IMR-90 (cell line): Measurements from ENCODE around the gene ALDH1B1. TPM values are rescaled to one million over a fixed set of nuclear protein-coding genes. Genes with fewer than 3 reads are reported as not detected.

ENCODE experiments used
- ATAC-seq: fragments of 200-7000 bp; cut with Tn5 transposase; 2 replicates; pipeline ENCODE4 v1.9.1; 2020; ENCODE audit warnings: low read depth, mild to moderate bottlenecking, moderate library complexity
- BruUV-seq: library from RNA; stranded (reverse); fragments of 400-500 nt; replicated peaks from 2 replicates; lab custom pipeline; 2021; lab: Mats Ljungman, UMichigan
- CTCF ChIA-PET: fragments of 300-600 bp; formaldehyde crosslinking; extraction: SDS; loops from one replicate; lab custom pipeline; 2021; ENCODE audit warnings: antibody characterized with exemption; lab: Yijun Ruan, JAX
- POLR2A ChIA-PET: fragments of 300-600 bp; sonication (Branson Sonifier 250); formaldehyde crosslinking; loops from one replicate; lab custom pipeline; 2022; ENCODE audit warnings: antibody characterized with exemption; ENCODE audit not compliant: unreplicated experiment; lab: Charles Lee
- DNase-seq: peaks from one replicate; pipeline ENCODE4 v3.0.0; 2013
- H2AFZ ChIP-seq: replicated peaks from 2 replicates; pipeline ENCODE3; 2013; ENCODE audit warnings: low read length, mild to moderate bottlenecking; ENCODE audit not compliant: poor library complexity
- H2AK5ac ChIP-seq: 2 replicates; pipeline ENCODE4 v1.6.1; 2013; ENCODE audit warnings: low read depth, low read length, inconsistent platforms
- H2AK9ac ChIP-seq: replicated peaks from 2 replicates; pipeline ENCODE3; 2013; ENCODE audit warnings: mild to moderate bottlenecking, low read depth, low read length, moderate library complexity; ENCODE audit not compliant: poor library complexity
- H2BK120ac ChIP-seq: 2 replicates; pipeline ENCODE4 v1.6.1; 2013; ENCODE audit warnings: low read depth, low read length, inconsistent platforms
- H2BK15ac ChIP-seq: 3 replicates; pipeline ENCODE4 v1.6.1; 2013; ENCODE audit warnings: low read depth, low read length, inconsistent platforms
- H2BK20ac ChIP-seq: 2 replicates; pipeline ENCODE4 v1.6.1; 2013; ENCODE audit warnings: low read depth, mild to moderate bottlenecking, inconsistent platforms, low read length, moderate library complexity
- H2BK5ac ChIP-seq: 2 replicates; pipeline ENCODE4 v1.6.1; 2013; ENCODE audit warnings: mild to moderate bottlenecking, low read depth, low read length, inconsistent platforms; ENCODE audit not compliant: poor library complexity, severe bottlenecking
- H3K14ac ChIP-seq: replicated peaks from 2 replicates; pipeline ENCODE4 v1.6.1; 2013; ENCODE audit warnings: low read depth, low read length, inconsistent platforms
- H3K18ac ChIP-seq: 2 replicates; pipeline ENCODE4 v1.6.1; 2013; ENCODE audit warnings: low read depth, low read length, control low read depth
- H3K23ac ChIP-seq: 2 replicates; pipeline ENCODE4 v1.6.1; 2013; ENCODE audit warnings: low read depth, low read length, inconsistent platforms
- H3K27ac ChIP-seq: 2 replicates; pipeline ENCODE4 v1.5.1; 2013; ENCODE audit warnings: mild to moderate bottlenecking, control low read depth, low read length; ENCODE audit not compliant: insufficient read depth
- H3K27me3 ChIP-seq: 2 replicates; pipeline ENCODE4 v1.6.1; 2013; ENCODE audit warnings: low read length; ENCODE audit not compliant: control insufficient read depth, insufficient read depth
- H3K36me3 ChIP-seq: 2 replicates; pipeline ENCODE4 v1.6.1; 2013; ENCODE audit warnings: low read length, mixed read lengths; ENCODE audit not compliant: control insufficient read depth, insufficient read depth
- H3K4ac ChIP-seq: 2 replicates; pipeline ENCODE4 v1.6.1; 2013; ENCODE audit warnings: low read depth, low read length, inconsistent platforms
- H3K4me1 ChIP-seq: 2 replicates; pipeline ENCODE4 v1.6.1; 2013; ENCODE audit warnings: low read length, mixed read lengths; ENCODE audit not compliant: control insufficient read depth, insufficient read depth
- H3K4me2 ChIP-seq: 2 replicates; pipeline ENCODE4 v1.6.1; 2013; ENCODE audit warnings: low read depth, mild to moderate bottlenecking, control low read depth, low read length, moderate library complexity
- H3K4me3 ChIP-seq: 2 replicates; pipeline ENCODE4 v1.5.1; 2013; ENCODE audit warnings: low read depth, mild to moderate bottlenecking, control low read depth, low read length, moderate library complexity; ENCODE audit not compliant: insufficient read depth
- H3K56ac ChIP-seq: 2 replicates; pipeline ENCODE4 v1.6.1; 2013; ENCODE audit warnings: low read length, inconsistent platforms; ENCODE audit not compliant: insufficient read depth; ENCODE audit errors: extremely low read depth
- H3K79me1 ChIP-seq, 2 experiments: 2 replicates each; pipeline ENCODE4 v1.6.1; 2013; ENCODE audit warnings: low read length in 2 of 2, inconsistent platforms in 1 of 2, low read depth in 1 of 2
- H3K9ac ChIP-seq: 2 replicates; pipeline ENCODE4 v1.6.1; 2013; ENCODE audit warnings: low read depth, low read length, control low read depth
- H3K9me1 ChIP-seq: 2 replicates; pipeline ENCODE4 v1.6.1; 2013; ENCODE audit warnings: low read length, inconsistent platforms; ENCODE audit not compliant: insufficient read depth
- H3K9me3 ChIP-seq: 2 replicates; pipeline ENCODE4 v1.6.1; 2013; ENCODE audit warnings: low read length; ENCODE audit not compliant: control insufficient read depth, insufficient read depth
- H4K20me1 ChIP-seq: 2 replicates; pipeline ENCODE4 v1.6.1; 2013; ENCODE audit warnings: low read length, inconsistent platforms; ENCODE audit not compliant: insufficient read depth
- H4K5ac ChIP-seq: 2 replicates; pipeline ENCODE4 v1.6.1; 2013; ENCODE audit warnings: mild to moderate bottlenecking, low read depth, low read length, control low read depth
- H4K8ac ChIP-seq, 2 experiments: 2 replicates each; pipeline ENCODE4 v1.6.1; 2013; ENCODE audit warnings: low read depth in 2 of 2, low read length in 2 of 2, control low read depth in 1 of 2, inconsistent platforms in 1 of 2
- H4K91ac ChIP-seq: 2 replicates; pipeline ENCODE4 v1.6.1; 2013; ENCODE audit warnings: low read depth, low read length, inconsistent platforms; ENCODE audit not compliant: insufficient read depth
- BHLHE40 ChIP-seq: fragments of 150-350 bp; IDR thresholded peaks from 2 replicates; pipeline ENCODE4 v1.6.1; 2016; ENCODE audit warnings: mild to moderate bottlenecking, low read depth, low read length
- CEBPB ChIP-seq: IDR thresholded peaks from 2 replicates; pipeline ENCODE4 v1.6.1; 2012; ENCODE audit warnings: low read depth, low read length, improper control_type of control experiment
- CHD1 ChIP-seq: IDR thresholded peaks from 2 replicates; pipeline ENCODE4 v1.6.1; 2012; ENCODE audit warnings: low read depth, low read length, improper control_type of control experiment
- ELK1 ChIP-seq: fragments of 150-350 bp; IDR thresholded peaks from 2 replicates; pipeline ENCODE4 v1.6.1; 2016; ENCODE audit warnings: low read depth, mild to moderate bottlenecking, low read length, moderate library complexity, borderline replicate concordance
- FOS ChIP-seq: fragments of 150-350 bp; IDR thresholded peaks from 2 replicates; pipeline ENCODE4 v1.6.1; 2016; ENCODE audit warnings: low read depth, low read length
- MAFK ChIP-seq: IDR thresholded peaks from 2 replicates; pipeline ENCODE4 v1.6.1; 2012; ENCODE audit warnings: low read depth, low read length, improper control_type of control experiment
- NFE2L2 ChIP-seq: fragments of 150-350 bp; IDR thresholded peaks from 2 replicates; pipeline ENCODE4 v1.6.1; 2016; ENCODE audit warnings: low read depth, mild to moderate bottlenecking, low read length
- RFX5 ChIP-seq: IDR thresholded peaks from 2 replicates; pipeline ENCODE4 v1.8.0; 2012; ENCODE audit warnings: low read depth, mild to moderate bottlenecking, low read length, moderate library complexity
- SMC3 ChIP-seq: fragments of 150-350 bp; IDR thresholded peaks from 2 replicates; pipeline ENCODE4 v1.6.1; 2016; ENCODE audit warnings: low read depth, mild to moderate bottlenecking, antibody characterized with exemption, low read length, moderate library complexity
- WGBS, 2 experiments: methylation state at CpG; one replicate each; pipeline versions ENCODE4 v1.1.5 to v1.1.7; 2013; ENCODE audit warnings: missing lambda C conversion rate in 2 of 2; ENCODE audit not compliant: insufficient read length in 1 of 2; ENCODE audit errors: extremely low coverage in 2 of 2; 5-methylcytosine and 5-hydroxymethylcytosine counted together
- dilution Hi-C: fragments of 300-500 bp; cut with HindIII; formaldehyde crosslinking; loops from one replicate; pipeline ENCODE4 v1.14.3; 2018; ENCODE audit warnings: low sequenced_read_pairs; ENCODE audit not compliant: unreplicated experiment
- in situ Hi-C: fragments of 300-500 bp; cut with MboI; formaldehyde crosslinking; loops from 3 replicates; pipeline ENCODE4 v1.14.3; 2019; ENCODE audit warnings: low sequenced_read_pairs, inconsistent platforms, mixed read lengths
- intact Hi-C: fragments of 100-400 bp; cut with micrococcal nuclease; formaldehyde crosslinking; loops from 2 replicates; pipeline ENCODE4 v1.10.0; 2022
- polyA plus RNA-seq, 3 experiments: library from polyadenylated mRNA; depleted of rRNA; stranded (reverse); fragments of >200 nt; gene quantifications; 2 replicates each; pipeline ENCODE4 v1.2.3, GENCODE V29; 2012; ENCODE audit warnings: low replicate concordance in 1 of 3
- total RNA-seq: library from RNA; depleted of rRNA; stranded (reverse); fragments of >200 nt; gene quantifications from 2 replicates; pipeline ENCODE4 v1.2.3, GENCODE V29; 2012

Gene ALDH1B1
- total and polyA plus RNA-seq, 2 of the 4 experiments (the other 2 are of a cell fraction): 29.6 to 37.6 TPM

DNA sequence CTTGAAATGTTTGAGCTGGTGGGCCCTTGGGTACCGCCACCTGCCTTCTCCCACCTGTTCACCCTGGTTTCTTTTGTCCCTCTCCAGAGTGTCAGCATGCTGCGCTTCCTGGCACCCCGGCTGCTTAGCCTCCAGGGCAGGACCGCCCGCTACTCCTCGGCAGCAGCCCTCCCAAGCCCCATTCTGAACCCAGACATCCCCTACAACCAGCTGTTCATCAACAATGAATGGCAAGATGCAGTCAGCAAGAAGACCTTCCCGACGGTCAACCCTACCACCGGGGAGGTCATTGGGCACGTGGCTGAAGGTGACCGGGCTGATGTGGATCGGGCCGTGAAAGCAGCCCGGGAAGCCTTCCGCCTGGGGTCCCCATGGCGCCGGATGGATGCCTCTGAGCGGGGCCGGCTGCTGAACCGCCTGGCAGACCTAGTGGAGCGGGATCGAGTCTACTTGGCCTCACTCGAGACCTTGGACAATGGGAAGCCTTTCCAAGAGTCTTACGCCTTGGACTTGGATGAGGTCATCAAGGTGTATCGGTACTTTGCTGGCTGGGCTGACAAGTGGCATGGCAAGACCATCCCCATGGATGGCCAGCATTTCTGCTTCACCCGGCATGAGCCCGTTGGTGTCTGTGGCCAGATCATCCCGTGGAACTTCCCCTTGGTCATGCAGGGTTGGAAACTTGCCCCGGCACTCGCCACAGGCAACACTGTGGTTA is 3.3 kb downstream of the ALDH1B1 start:
- in situ Hi-C loops: no loop called here
- peaks cover 3% of the 10 kb centered on the region for H4K20me1 ChIP-seq
- H2AK9ac ChIP-seq: peak overlapping the region; percentile 61
- H3K4me3 ChIP-seq: no peak overlapping the region
- H2AK5ac ChIP-seq: no peak overlapping the region
- BruUV-seq: no TSS peak
- H2BK5ac ChIP-seq: no peak overlapping the region
- dilution Hi-C loops: loop anchor here (25.0 kb wide), 1 partner anchor 484 kb away; the partner anchor contains the start of gene SLC25A51
- ChIA-PET POLR2A (no interaction called here), CTCF (no interaction called here)
- peaks cover 6% of the 10 kb centered on the region for H3K4me1 ChIP-seq
- H2AFZ ChIP-seq: no peak overlapping the region
- H3K27ac ChIP-seq: no peak overlapping the region
- H4K8ac ChIP-seq: no peak overlapping the region
- ATAC-seq: no peak
- 95% methylated on average over 25 of the region's 30 CpGs; no CpG with 5 or more reads in 1 of the 2 experiments for WGBS, 2 experiments
- peaks cover 22% of the 10 kb centered on the region for H3K36me3 ChIP-seq
- no peak overlapping the region for H3K9ac ChIP-seq
- no peak overlapping the region for H4K91ac ChIP-seq
- no peak overlapping the region for H2BK15ac ChIP-seq
- no peak overlapping the region for H3K56ac ChIP-seq
- no peak overlapping the region for H2BK20ac ChIP-seq
- intact Hi-C loops: no loop called here
- H3K4ac ChIP-seq: no peak overlapping the region
- H3K14ac ChIP-seq: no peak overlapping the region
- TF ChIP-seq CHD1: no peak
- no peak for TF ChIP-seq BHLHE40
- TF ChIP-seq CEBPB: no peak
- no peak for TF ChIP-seq RFX5
- no peak for TF ChIP-seq FOS
- TF ChIP-seq ELK1: no peak
- no peak for TF ChIP-seq SMC3
- TF ChIP-seq NFE2L2: no peak
- TF ChIP-seq MAFK: no peak
- peaks cover 7% of the 10 kb centered on the region for H3K9me1 ChIP-seq
- no peaks in the 10 kb centered on the region for H3K27me3 ChIP-seq
- no peak overlapping the region for H3K4me2 ChIP-seq
- H3K18ac ChIP-seq: no peak overlapping the region
- H3K9me3 ChIP-seq: no peaks in the 10 kb centered on the region
- H4K5ac ChIP-seq: no peak overlapping the region
- H3K23ac ChIP-seq: no peak overlapping the region
- peaks cover 20 to 49% of the 10 kb centered on the region in 2 experiments for H3K79me1 ChIP-seq
- no peak overlapping the region for H2BK120ac ChIP-seq
- no peak for DNase-seq
